ENCODE measurements around the gene PTEN. TPM values are rescaled to one million over a fixed set of nuclear protein-coding genes. Genes with fewer than 3 reads are reported as not detected.
"Not testable (repeated sequence)": the region's sequence is repeated elsewhere in the genome, so short reads cannot be mapped to it uniquely, and the experiment has no call there.

PTEN gene
- total RNA-seq, 1 donor from 2014 or later = 71.0 TPM

GRCh38 chr10:87860156-87860795, 3.1 kb upstream of the PTEN start:
- H3K27me3 Mint-ChIP-seq (ENCODE audit: unreplicated experiment) = peaks cover 18% of the 10 kb centered on the region
- peaks cover 23% of the 10 kb centered on the region for H3K4me1 Mint-ChIP-seq (ENCODE audit: unreplicated experiment)
- no peaks in the 10 kb centered on the region for H3K9me3 Mint-ChIP-seq (ENCODE audit: unreplicated experiment)
- peak; percentile 43 for TF ChIP-seq CTCF (IDR thresholded peaks at IDR 0.05; ENCODE audit: unreplicated experiment)
- DNase-seq (ENCODE audit: low spot score) = no peak
- H3K27ac Mint-ChIP-seq (ENCODE audit: unreplicated experiment) = no peak overlapping the region
- H3K36me3 Mint-ChIP-seq (ENCODE audit: low read depth, unreplicated experiment) = peaks cover 10% of the 10 kb centered on the region
- H3K4me3 Mint-ChIP-seq (ENCODE audit: unreplicated experiment) = peak overlapping the region; percentile 22

DNA sequence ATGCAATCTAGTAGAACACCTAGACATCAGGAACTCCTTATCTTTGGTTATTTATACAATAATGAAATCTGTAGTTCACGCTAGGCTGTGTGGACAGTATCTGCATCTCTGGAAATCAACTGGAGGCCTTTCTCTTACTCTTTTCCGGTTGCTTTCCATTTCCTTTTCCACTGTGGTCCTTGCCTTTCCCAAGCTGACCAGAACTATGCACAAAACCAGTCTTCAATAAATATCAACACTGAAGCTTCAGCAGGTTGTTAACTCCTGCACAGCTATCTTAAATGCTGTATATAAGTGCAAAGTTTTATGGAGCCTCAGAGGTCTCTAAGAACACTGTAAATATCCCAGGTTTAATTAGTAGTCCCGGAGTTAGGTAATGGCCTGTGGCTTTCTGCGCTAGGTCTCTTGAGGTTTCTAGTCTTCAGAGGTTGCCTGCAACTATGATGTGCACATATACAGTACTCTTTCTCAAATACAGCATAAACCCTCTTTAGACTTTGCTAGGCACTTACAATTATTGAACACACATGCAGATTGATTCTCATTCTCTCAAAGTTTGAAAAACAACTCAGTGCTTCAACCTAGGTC, 2.5 kb upstream of the PTEN start:
- Mint-ChIP-seq H3K4me1 (ENCODE audit: unreplicated experiment) (peaks cover 29% of the 10 kb centered on the region), H3K27ac (ENCODE audit: unreplicated experiment) (peak overlapping the region; percentile 49), H3K4me3 (ENCODE audit: unreplicated experiment) (peak overlapping the region; percentile 98), H3K27me3 (ENCODE audit: unreplicated experiment) (peaks cover 18% of the 10 kb centered on the region), H3K9me3 (ENCODE audit: unreplicated experiment) (no peaks in the 10 kb centered on the region), H3K36me3 (ENCODE audit: low read depth, unreplicated experiment) (peaks cover 10% of the 10 kb centered on the region)
- TF ChIP-seq CTCF (IDR thresholded peaks at IDR 0.05; ENCODE audit: unreplicated experiment) = no peak
- DNase-seq (ENCODE audit: low spot score) = no peak

GRCh38 chr10:87861566-87861952, 1.9 kb upstream of the PTEN start:
- no peak for TF ChIP-seq CTCF (IDR thresholded peaks at IDR 0.05; ENCODE audit: unreplicated experiment)
- H3K27ac Mint-ChIP-seq (ENCODE audit: unreplicated experiment) = peak overlapping the region; percentile 49
- peaks cover 10% of the 10 kb centered on the region for H3K36me3 Mint-ChIP-seq (ENCODE audit: low read depth, unreplicated experiment)
- peak; percentile 46 for DNase-seq (ENCODE audit: low spot score)
- H3K9me3 Mint-ChIP-seq (ENCODE audit: unreplicated experiment) = no peaks in the 10 kb centered on the region
- H3K4me3 Mint-ChIP-seq (ENCODE audit: unreplicated experiment) = peak overlapping the region; percentile 98
- H3K27me3 Mint-ChIP-seq (ENCODE audit: unreplicated experiment) = peaks cover 18% of the 10 kb centered on the region
- H3K4me1 Mint-ChIP-seq (ENCODE audit: unreplicated experiment) = peaks cover 30% of the 10 kb centered on the region

DNA sequence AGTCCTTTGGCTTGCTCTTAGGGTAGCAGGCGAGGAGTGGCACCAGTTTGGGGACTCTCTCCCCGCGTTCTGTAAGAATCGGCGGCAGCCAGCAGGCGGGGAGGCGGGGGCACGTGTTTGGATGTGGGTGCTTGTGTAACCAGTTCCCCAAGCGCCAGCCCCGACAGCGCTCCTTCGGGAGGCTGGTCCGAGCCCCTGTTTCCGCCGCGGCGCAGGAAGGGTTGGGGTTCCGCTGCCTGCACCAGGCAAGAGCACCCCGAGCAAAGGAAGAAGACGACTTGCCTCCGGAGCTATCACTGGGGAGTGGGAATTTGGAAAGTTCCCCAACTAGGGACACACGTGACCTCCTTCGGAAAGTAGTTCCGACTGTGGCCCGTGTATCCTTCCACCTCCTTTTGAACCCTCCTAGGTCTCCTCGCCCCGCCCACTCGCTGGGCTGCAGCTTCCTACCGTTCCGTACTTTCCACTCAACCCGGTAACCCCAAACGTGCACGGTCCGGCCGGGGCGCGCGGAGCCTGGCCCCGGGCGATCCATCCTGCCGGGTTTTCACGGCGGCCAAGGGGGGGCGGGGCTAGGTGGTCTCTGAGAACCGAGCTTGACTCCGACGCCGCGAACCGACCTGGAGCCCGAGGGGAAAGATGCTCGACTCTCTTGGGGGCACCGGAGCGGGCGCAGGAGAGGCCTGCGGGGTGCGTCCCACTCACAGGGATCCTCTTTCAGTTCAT, 1.3 kb upstream of the PTEN start:
- Mint-ChIP-seq H3K36me3 (ENCODE audit: low read depth, unreplicated experiment) (peaks cover 10% of the 10 kb centered on the region), H3K27ac (ENCODE audit: unreplicated experiment) (peak overlapping the region; percentile 91), H3K27me3 (ENCODE audit: unreplicated experiment) (peaks cover 18% of the 10 kb centered on the region), H3K4me1 (ENCODE audit: unreplicated experiment) (peaks cover 34% of the 10 kb centered on the region), H3K4me3 (ENCODE audit: unreplicated experiment) (peak overlapping the region; percentile 98), H3K9me3 (ENCODE audit: unreplicated experiment) (no peaks in the 10 kb centered on the region)
- TF ChIP-seq CTCF (IDR thresholded peaks at IDR 0.05; ENCODE audit: unreplicated experiment) = no peak
- DNase-seq (ENCODE audit: low spot score) = peak; percentile 95

- peaks cover 10% of the 10 kb centered on the region for H3K36me3 Mint-ChIP-seq (ENCODE audit: low read depth, unreplicated experiment)
- peak overlapping the region; percentile 91 for H3K27ac Mint-ChIP-seq (ENCODE audit: unreplicated experiment)
- TF ChIP-seq CTCF (IDR thresholded peaks at IDR 0.05; ENCODE audit: unreplicated experiment) = no peak
Observed at GRCh38 chr10:87862679-87863052, 759 bp upstream of the PTEN start.

DNA sequence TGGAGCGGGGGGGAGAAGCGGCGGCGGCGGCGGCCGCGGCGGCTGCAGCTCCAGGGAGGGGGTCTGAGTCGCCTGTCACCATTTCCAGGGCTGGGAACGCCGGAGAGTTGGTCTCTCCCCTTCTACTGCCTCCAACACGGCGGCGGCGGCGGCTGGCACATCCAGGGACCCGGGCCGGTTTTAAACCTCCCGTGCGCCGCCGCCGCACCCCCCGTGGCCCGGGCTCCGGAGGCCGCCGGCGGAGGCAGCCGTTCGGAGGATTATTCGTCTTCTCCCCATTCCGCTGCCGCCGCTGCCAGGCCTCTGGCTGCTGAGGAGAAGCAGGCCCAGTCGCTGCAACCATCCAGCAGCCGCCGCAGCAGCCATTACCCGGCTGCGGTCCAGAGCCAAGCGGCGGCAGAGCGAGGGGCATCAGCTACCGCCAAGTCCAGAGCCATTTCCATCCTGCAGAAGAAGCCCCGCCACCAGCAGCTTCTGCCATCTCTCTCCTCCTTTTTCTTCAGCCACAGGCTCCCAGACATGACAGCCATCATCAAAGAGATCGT, 598 bp downstream of the PTEN start:
- peaks cover 18% of the 10 kb centered on the region for H3K27me3 Mint-ChIP-seq (ENCODE audit: unreplicated experiment)
- H3K27ac Mint-ChIP-seq (ENCODE audit: unreplicated experiment) = peak overlapping the region; percentile 86
- not testable (repeated sequence) for H3K9me3 Mint-ChIP-seq (ENCODE audit: unreplicated experiment)
- H3K4me3 Mint-ChIP-seq (ENCODE audit: unreplicated experiment) = peak overlapping the region; percentile 99
- H3K36me3 Mint-ChIP-seq (ENCODE audit: low read depth, unreplicated experiment) = peaks cover 10% of the 10 kb centered on the region
- DNase-seq (ENCODE audit: low spot score) = peak; percentile 39
- peaks cover 41% of the 10 kb centered on the region for H3K4me1 Mint-ChIP-seq (ENCODE audit: unreplicated experiment)

More at GRCh38 chr10:87862679-87863052, 759 bp upstream of the PTEN start:
- peaks cover 34% of the 10 kb centered on the region for H3K4me1 Mint-ChIP-seq (ENCODE audit: unreplicated experiment)
- DNase-seq (ENCODE audit: low spot score) = no peak
- no peaks in the 10 kb centered on the region for H3K9me3 Mint-ChIP-seq (ENCODE audit: unreplicated experiment)
- peaks cover 18% of the 10 kb centered on the region for H3K27me3 Mint-ChIP-seq (ENCODE audit: unreplicated experiment)
- H3K4me3 Mint-ChIP-seq (ENCODE audit: unreplicated experiment) = peak overlapping the region; percentile 98

Data from endothelial cell (in vitro differentiated cells).